Colon (tissue), 2 donors: ENCODE results near the gene MYMK.
"Not testable (repeated sequence)": the region's sequence is repeated elsewhere in the genome, so short reads cannot be mapped to it uniquely, and the experiment has no call there.

Experiments used
- FAIRE-seq: peaks from 2 replicates; lab custom pipeline; 2012; peaks lifted over from hg19 to GRCh38; lab: Jason Lieb, UNC
- donor health status: control.
- donor health status: control.

Gene MYMK, protein sequence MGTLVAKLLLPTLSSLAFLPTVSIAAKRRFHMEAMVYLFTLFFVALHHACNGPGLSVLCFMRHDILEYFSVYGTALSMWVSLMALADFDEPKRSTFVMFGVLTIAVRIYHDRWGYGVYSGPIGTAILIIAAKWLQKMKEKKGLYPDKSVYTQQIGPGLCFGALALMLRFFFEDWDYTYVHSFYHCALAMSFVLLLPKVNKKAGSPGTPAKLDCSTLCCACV

GRCh38 chr9:133524679-133525228, at the start of gene MYMK:
Gene MYMK (minus strand): TSS chr9:133524959. CDS start chr9:133524844, 115 bp downstream.
- FAIRE-seq = no peak

DNA sequence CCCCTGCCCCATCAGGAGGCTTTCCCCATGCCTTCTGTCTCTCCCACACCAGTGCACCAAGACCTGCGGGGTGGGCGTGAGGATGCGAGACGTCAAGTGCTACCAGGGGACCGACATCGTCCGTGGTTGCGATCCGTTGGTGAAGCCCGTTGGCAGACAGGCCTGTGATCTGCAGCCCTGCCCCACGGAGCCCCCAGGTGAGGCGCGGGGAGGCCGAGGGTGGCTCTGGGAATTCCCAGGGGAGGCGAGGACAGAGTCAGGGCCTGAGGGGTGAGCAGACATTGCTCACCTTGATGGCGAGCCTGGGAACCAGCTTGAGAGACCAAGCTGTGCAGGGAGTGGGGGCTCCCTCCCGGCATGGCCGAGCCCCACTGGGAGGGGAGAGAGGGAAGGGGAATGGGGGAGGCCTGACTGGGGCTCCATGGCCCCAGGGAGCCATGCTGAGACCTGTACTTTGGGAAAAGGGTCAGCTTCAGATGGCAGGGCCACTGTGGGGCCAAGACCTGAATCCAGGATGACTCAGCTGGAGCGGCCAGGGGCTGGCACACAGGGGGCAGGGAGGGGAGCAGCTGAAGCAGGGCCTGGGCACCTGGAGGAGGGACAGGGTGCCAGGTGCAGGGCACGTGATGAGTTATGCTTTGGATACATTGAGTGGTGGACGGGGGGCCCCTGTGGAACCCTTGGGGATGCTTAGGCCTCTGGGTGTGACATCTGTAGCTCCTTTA, 49.2 kb upstream of the MYMK start:
- FAIRE-seq = no peak

DNA sequence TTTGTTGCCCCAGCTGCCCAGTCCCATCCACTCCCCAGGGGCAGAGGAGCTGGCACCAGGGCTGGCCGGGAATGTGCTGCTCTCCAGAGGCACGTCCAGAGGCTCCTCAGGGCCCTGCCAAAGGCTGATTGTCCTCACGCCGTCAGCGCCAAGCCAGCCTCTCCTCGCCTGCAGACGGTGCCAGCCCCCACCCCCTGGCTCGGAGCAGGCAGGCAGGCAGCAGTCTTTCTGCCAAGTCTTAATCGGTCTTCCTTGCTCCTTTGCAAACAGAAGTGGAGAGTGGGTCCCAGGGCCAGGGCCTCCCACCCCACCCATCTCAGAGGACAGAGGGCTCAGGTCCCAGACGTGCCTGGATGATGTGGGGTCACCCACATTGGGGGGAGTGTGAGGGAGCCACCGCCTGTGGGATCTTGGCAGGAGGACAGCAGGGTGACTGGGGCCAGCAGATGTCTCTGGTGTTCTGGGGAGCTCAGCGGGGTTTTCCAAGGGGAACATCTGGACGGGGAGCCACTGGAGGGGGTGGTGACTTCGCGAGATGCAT, 48.1 kb upstream of the MYMK start:
- FAIRE-seq = no peak

- no peak for FAIRE-seq
Measured at GRCh38 chr9:133571896-133572595, 47.3 kb upstream of the MYMK start.

DNA sequence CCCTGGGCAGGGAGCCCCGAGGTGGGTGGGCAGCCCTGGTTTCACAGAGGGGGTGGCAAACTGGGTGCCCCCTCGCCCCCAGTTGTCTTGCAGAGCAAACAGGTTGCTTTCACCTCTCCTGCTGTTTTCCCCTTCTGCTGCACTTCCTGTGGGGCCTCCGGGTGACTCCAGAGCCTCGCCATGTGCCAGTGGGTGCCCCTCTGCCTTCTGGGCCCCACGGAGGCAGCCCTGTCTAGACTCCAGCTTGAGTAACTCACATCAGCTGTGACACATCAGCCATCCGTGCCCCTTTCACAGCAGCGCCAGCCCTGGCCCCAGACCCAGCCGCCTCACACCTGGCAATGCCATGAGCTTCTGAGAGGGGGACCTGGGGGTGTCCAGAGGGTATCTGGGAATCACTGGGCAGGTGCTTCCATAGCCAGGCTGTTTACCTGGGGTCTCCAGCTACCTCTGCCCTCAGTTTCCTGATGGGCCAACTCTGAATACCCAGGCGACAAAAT, 46.7 kb upstream of the MYMK start:
- no peak for FAIRE-seq

DNA sequence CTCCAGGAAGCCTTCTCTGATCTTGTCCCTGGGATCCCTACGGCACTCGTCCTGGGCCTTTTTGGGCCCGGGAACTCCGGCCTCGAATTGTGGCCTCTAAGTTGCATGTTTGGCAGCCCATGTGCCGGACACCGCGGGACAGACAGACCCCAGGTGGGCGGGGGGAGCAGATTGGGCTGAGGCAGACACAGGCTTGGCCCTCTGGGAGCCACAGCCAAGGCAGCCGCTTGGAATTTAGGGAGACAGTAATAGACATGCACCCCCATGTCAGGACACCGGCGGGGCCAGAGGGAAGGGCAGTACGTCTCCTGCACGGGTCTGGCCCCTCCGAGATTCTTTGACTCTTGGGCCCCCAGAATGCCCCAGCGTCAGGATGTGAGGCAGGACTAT, 45.9 kb upstream of the MYMK start:
- no peak for FAIRE-seq

GRCh38 chr9:133569891-133570690, 45.3 kb upstream of the MYMK start:
- no peak for FAIRE-seq

DNA sequence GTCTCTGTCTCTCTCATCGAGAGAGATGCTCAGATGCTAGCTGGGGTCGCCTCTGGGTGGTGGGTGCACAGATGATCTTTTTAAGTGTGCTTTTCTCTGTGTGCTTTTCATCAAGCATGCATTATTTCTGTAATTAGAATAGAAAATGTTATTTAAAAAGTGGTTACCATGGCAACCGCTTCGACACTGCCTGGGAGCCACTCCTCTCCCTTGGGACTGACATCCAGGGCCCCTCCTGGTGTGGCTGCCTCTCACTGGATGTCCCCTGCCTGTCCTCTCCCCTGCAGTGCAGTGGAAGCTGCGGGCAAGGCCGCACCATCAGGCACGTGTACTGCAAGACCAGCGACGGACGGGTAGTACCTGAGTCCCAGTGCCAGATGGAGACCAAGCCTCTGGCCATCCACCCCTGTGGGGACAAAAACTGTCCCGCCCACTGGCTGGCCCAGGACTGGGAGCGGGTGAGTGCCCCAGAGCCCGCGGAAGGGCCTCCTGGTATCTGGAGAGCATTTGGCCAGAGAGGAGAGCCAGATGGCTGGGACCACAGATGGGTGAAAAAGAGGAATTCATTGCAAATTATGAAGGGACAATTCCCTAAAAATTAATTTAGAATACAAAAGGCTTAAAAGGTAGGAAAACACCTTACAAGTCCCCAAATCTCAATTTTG, 44.5 kb upstream of the MYMK start:
- no peak for FAIRE-seq

DNA sequence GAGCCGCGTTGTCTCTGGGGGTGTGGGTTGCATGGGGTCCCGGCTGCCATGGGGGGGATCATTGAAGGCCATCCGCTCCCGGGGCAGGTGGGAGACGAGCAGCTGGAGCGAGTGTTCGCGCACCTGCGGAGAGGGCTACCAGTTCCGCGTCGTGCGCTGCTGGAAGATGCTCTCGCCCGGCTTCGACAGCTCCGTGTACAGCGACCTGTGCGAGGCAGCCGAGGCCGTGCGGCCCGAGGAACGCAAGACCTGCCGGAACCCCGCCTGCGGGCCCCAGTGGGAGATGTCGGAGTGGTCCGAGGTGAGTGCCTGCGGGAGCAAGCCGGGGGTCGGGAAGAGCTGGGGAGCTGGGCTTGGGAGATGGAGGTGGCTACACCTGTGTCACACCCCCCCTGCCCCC, 43.4 kb upstream of the MYMK start:
- FAIRE-seq = no peak

GRCh38 chr9:133566817-133567216, 42.1 kb upstream of the MYMK start:
- no peak for FAIRE-seq

DNA sequence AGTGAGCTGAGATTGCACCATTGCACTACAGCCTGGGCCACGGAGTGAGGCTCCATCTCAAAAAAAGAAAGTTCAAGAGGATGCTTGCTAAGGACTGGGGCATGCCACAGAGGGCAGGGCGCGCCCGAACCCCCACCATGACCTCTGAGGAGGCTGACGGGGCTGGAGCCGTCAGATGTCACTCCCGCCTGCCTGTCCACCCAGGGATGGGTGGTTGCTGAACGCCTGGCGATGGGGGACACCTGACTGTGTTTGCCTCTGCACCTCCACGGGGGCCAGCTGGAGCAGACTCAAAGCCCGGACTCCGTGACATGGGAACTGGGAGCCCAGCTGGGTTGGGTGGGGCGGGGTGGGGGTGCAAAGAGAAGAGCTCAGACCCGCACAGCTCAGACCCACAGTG, 41.6 kb upstream of the MYMK start:
- FAIRE-seq = no peak

DNA sequence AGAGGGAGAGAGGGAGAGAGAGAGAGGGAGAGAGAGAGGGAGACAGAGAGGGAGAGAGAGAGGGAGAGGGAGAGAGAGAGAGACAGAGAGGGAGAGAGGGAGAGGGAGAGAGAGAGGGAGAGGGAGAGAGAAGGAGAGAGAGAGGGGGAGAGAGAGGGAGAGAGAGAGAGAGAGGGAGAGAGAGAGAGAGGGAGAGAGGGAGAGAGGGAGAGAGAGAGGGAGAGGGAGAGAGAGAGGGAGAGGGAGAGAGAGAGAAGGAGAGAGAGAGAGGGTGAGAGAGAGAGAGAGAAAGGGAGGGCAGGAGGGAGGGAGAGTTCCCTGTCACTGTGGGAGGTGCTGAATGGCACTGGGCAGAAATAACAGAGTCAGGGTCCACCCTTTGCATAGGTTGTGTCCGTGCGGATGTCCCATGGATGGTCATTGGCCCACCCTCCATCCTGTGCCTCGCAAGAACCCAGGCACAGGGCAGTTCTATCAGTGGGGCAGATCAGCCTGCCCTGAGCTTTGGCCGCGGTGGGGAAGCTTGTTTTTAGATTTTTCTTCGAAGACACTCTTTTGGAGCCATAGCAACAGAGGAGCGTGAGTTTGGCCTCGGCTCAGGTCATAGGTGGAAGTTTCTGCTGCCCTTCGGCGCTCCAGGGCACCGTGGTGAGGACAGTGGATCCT, 39.8 kb upstream of the MYMK start:
- no peak for FAIRE-seq

GRCh38 chr9:133563814-133564213, 39.1 kb upstream of the MYMK start:
- not testable (repeated sequence) for FAIRE-seq

GRCh38 chr9:133563291-133563796, 38.6 kb upstream of the MYMK start:
- FAIRE-seq = no peak

DNA sequence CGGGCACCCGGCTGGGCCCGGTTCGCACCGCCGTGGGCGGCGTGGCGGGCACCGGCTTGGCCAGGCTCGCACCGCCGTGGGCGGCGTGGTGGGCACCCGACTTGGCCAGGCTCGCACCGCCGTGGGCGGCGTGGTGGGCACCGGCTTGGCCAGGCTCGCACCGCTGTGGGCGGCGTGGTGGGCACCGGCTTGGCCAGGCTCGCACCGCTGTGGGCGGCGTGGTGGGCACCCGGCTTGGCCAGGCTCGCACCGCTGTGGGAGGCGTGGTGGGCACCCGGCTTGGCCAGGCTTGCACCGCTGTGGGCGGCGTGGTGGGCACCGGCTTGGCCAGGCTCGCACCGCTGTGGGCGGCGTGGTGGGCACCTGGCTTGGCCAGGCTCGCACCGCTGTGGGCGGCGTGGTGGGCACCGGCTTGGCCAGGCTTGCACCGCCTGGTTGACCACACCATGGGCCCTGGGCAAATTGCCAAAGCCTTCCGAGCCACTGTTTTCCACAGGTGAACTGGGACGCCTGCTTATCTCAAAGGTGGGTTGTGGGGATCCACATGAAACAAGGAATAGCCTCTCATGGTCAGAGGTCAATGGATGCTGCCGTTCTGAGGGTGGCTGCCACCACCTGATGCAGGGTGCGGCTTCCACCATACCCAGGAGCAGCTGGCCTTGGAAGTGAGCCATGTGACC, 38.0 kb upstream of the MYMK start:
- no peak for FAIRE-seq

DNA sequence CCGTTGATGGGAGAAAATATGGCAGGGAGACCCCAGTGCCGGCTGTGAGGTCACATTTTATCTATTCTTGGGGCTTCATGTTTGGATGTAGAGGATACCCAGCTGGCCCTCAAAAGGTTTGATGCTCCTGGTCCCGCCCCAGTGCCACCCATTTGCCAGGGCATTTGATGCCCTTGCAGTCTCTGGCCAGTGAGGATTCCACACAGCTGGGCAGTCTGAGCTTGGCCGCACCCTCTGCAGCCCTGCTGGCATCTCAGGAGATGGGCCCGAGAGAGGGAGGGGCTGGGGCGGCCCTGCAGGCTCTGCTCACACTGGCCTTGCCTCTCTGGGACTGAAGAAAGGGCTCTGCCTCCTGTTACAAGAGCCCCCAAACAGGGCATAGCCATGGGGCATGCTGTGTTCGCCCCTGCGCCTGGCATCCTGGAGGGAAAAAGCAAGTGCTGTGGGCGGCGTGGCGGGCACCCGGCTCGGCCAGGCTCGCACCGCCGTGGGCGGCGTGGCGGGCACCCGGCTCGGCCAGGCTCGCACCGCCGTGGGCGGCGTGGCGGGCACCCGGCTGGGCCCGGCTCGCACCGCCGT, 37.3 kb upstream of the MYMK start:
- FAIRE-seq = no peak

DNA sequence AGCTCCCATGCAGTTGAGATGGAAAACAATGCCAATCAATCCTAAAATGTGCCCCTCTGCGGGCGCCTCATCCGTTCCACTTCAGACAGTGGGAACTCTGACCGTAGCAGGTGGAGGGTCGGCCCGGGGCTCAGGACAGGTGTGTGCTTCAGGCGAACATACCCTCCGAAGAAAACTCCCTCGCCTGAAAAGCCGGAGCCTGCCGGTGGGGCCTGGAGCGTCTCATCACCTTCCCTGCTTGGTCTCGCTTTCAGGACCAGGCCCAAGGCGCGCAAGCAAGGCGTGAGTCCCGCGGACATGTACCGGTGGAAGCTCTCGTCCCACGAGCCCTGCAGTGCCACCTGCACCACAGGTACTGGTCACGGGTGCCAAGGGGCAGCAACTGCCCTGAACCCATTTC, 36.2 kb upstream of the MYMK start:
- FAIRE-seq = no peak

DNA sequence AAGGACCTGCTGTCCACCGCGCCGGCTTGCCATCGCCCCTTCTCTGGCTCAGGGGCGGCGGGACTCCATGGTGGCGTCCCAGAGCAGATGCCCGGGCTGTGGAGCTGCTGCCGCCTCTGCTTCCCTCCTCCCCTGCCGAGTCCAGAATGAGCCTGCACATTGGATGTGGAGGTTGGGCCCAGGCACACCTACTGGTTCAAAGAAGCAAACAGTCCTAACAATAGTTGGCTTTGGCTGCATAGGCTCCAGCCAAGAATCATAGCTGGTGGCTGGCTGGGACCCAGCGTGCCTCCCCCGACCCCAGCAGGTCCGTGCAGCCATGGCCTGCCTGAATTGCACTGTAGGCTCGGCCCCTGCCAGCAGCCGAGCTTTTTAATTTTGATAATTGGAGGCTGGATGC, 35.6 kb upstream of the MYMK start:
- FAIRE-seq = no peak
